ENCODE measurements around the gene PXMP2.
"Not testable (repeated sequence)": the region's sequence is repeated elsewhere in the genome, so short reads cannot be mapped to it uniquely, and the experiment has no call there.

PXMP2 gene

DNA sequence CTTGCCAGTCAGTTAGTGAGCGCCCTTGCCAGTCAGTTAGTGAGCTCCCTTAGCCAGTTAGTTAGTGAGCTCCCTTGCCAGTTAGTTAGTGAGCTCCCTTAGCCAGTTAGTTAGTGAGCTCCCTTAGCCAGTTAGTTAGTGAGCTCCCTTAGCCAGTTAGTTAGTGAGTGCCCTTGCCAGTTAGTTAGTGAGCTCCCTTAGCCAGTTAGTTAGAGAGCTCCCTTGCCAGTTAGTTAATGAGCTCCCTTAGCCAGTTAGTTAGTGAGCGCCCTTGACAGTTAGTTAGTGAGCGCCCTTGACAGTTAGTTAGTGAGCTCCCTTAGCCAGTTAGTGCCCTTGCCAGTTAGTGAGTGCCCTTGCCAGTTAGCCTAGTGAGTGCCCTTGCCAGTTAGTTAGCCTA, 7.5 kb downstream of the PXMP2 start:
- not testable (repeated sequence) for DNase-seq; H3K4me1 Mint-ChIP-seq; H3K4me3 Mint-ChIP-seq; H3K27me3 Mint-ChIP-seq; ATAC-seq (replicated peaks); H3K9me3 Mint-ChIP-seq; H3K27ac Mint-ChIP-seq
- peaks cover 26 to 34% of the 10 kb centered on the region in 2 donors for H3K36me3 Mint-ChIP-seq

DNA sequence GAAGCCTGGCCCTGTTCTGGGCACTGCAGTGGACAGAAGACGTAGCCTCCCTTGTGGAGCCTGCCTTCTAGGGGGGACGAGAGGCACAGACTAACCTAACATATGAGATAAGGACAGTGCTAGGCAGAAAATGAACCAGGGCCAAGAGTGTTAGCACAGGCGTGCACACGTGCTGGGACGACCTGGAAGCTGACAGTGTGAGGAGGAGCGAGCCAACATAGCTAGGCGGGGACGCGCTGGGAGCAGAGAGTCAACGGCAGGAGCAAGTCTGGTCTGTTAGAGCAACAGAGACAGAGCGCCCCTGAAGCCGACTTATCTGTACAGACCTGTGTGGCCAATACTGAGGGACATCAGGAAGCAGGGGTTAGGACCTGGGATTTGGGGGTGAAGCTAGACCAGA, 8.0 kb downstream of the PXMP2 start:
- no peak overlapping the region for H3K4me3 Mint-ChIP-seq
- no peaks in the 10 kb centered on the region for H3K9me3 Mint-ChIP-seq
- ATAC-seq (replicated peaks) = no peak
- peaks cover 3 to 10% of the 10 kb centered on the region in 2 donors for H3K4me1 Mint-ChIP-seq
- peaks cover 31 to 40% of the 10 kb centered on the region in 2 donors for H3K36me3 Mint-ChIP-seq
- H3K27me3 Mint-ChIP-seq = no peaks in the 10 kb centered on the region
- DNase-seq = no peak
- H3K27ac Mint-ChIP-seq = peak overlapping the region; percentile 25

GRCh38 chr12:132698341-132698740, 11.0 kb downstream of the PXMP2 start:
- Mint-ChIP-seq H3K27ac (no peak overlapping the region), H3K4me3 (no peak overlapping the region), H3K36me3 (peaks cover 48 to 56% of the 10 kb centered on the region in 2 donors), H3K9me3 (no peaks in the 10 kb centered on the region), H3K4me1 (peaks cover 4 to 26% of the 10 kb centered on the region in 2 donors), H3K27me3 (no peaks in the 10 kb centered on the region)
- ATAC-seq (replicated peaks) (no peak), DNase-seq (no peak)

- Mint-ChIP-seq H3K36me3 (peaks cover 59 to 68% of the 10 kb centered on the region in 2 donors), H3K9me3 (no peaks in the 10 kb centered on the region), H3K4me3 (peak overlapping the region; percentile 5 to 17), H3K27ac (peak overlapping the region; percentile 81), H3K4me1 (peaks cover 10 to 26% of the 10 kb centered on the region in 2 donors), H3K27me3 (no peaks in the 10 kb centered on the region)
- DNase-seq (peak; percentile 53), ATAC-seq (replicated peaks) (peak; percentile 85 to 86)
Observed at GRCh38 chr12:132700212-132700822, 12.9 kb downstream of the PXMP2 start.

DNA sequence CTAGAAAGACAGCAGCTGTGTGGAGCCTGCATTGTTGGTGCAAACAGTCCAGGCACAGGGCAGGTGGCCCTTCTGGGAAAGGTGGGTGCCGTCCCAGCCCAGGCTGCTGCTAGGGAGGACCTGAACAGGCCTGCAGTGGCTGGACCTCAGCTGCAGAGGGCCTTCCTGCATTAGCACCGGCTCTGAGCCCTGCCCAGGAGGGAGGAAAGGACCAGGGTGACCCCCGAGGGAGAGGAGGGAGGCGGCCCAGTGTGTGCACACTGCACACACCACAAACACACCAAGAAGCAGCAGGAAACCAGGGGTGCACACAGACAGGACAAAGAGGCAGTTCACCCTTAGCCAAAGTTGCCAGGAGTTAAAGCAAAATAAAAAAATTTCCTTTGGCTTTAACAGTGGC, 15.3 kb downstream of the PXMP2 start:
- ATAC-seq (replicated peaks) = no peak
- Mint-ChIP-seq H3K9me3 (peaks cover 4 to 5% of the 10 kb centered on the region in 2 donors), H3K4me1 (peaks cover 10 to 30% of the 10 kb centered on the region in 2 donors), H3K27me3 (no peaks in the 10 kb centered on the region), H3K4me3 (no peak overlapping the region), H3K27ac (no peak overlapping the region), H3K36me3 (peaks cover 58 to 67% of the 10 kb centered on the region in 2 donors)
- no peak for DNase-seq

GRCh38 chr12:132703641-132704040, 16.3 kb downstream of the PXMP2 start:
- peaks cover 4 to 5% of the 10 kb centered on the region in 2 donors for H3K9me3 Mint-ChIP-seq
- ATAC-seq (replicated peaks) (no peak), DNase-seq (no peak)
- H3K36me3 Mint-ChIP-seq = peaks cover 57 to 65% of the 10 kb centered on the region in 2 donors
- no peak overlapping the region for H3K27ac Mint-ChIP-seq
- H3K4me1 Mint-ChIP-seq = peaks cover 10 to 30% of the 10 kb centered on the region in 2 donors
- H3K4me3 Mint-ChIP-seq = no peak overlapping the region
- no peaks in the 10 kb centered on the region for H3K27me3 Mint-ChIP-seq

DNA sequence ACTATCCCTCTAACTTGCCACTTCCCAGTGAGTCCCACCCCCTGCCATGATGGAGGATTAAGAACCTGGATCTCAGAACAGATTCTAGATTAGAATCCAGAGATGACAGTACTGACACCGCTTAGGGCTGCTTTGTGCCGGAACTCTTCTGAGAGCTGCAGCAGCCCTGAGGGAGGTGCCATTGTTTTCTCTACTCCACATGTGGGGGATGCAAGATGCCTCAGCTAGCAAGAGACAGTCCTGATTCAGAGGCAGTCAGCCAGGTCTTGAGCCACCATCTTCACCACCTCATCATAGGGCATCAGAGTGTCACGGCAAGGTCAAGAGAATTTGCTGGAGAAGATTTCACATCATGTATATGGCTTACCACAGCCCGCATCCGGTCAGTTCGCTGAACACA, 19.9 kb downstream of the PXMP2 start:
- peaks cover 4 to 5% of the 10 kb centered on the region in 2 donors for H3K9me3 Mint-ChIP-seq
- H3K27me3 Mint-ChIP-seq = no peaks in the 10 kb centered on the region
- H3K27ac Mint-ChIP-seq = no peak overlapping the region
- H3K4me1 Mint-ChIP-seq = peaks cover 10 to 12% of the 10 kb centered on the region in 2 donors
- no peak for DNase-seq
- no peak for ATAC-seq (replicated peaks)
- no peak overlapping the region for H3K4me3 Mint-ChIP-seq
- H3K36me3 Mint-ChIP-seq = peaks cover 37 to 41% of the 10 kb centered on the region in 2 donors

DNA sequence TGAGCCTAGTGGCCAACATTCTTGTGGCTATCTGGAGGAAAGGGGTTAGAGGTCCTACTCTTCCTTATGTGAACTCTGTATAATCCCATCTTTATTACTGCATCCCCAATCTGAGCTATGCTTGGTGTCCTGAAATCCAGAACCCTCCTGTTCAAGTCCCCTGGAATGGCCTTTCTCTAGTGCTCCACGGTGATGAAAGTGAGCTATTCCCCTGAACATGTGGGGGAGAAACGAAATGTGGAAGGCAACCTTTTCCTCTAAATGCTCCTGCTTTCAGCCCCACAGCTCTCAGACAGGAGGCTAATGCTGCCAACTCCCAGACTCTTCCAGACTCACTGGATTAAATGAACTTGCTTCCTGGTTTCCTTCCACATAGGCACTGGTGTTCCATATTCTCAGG, 20.8 kb downstream of the PXMP2 start:
- Mint-ChIP-seq H3K27ac (no peak overlapping the region), H3K4me1 (peaks cover 13 to 14% of the 10 kb centered on the region in 2 donors), H3K9me3 (peaks cover 4 to 5% of the 10 kb centered on the region in 2 donors), H3K4me3 (no peak overlapping the region), H3K36me3 (peaks cover 32 to 33% of the 10 kb centered on the region in 2 donors), H3K27me3 (no peaks in the 10 kb centered on the region)
- DNase-seq = no peak
- no peak for ATAC-seq (replicated peaks)

DNA sequence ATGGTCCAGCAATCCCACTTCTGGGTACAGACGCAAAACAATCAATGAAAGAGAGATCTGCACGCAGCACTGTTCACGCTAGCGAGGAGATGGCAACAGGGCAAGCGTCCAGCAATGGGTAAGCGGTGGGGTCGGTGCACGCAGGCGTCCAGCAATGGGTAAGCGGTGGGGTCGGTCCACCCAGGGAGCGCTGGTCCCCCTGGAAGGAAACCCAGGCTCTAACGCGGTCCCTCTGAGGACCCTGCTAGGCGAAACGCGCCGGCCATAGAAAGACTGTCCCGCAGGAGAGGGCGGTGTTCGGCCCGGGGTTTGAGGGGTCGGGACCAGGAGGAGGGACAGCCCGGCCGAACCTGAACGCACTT, 22.6 kb downstream of the PXMP2 start:
- Mint-ChIP-seq H3K9me3 (peaks cover 4 to 5% of the 10 kb centered on the region in 2 donors), H3K4me3 (peak overlapping the region; percentile 89 to 95), H3K27ac (peak overlapping the region; percentile 97), H3K27me3 (no peaks in the 10 kb centered on the region), H3K4me1 (peaks cover 16 to 23% of the 10 kb centered on the region in 2 donors), H3K36me3 (peaks cover 25 to 29% of the 10 kb centered on the region in 2 donors)
- no peak for DNase-seq
- peak; percentile 44 to 48 for ATAC-seq (replicated peaks)

DNA sequence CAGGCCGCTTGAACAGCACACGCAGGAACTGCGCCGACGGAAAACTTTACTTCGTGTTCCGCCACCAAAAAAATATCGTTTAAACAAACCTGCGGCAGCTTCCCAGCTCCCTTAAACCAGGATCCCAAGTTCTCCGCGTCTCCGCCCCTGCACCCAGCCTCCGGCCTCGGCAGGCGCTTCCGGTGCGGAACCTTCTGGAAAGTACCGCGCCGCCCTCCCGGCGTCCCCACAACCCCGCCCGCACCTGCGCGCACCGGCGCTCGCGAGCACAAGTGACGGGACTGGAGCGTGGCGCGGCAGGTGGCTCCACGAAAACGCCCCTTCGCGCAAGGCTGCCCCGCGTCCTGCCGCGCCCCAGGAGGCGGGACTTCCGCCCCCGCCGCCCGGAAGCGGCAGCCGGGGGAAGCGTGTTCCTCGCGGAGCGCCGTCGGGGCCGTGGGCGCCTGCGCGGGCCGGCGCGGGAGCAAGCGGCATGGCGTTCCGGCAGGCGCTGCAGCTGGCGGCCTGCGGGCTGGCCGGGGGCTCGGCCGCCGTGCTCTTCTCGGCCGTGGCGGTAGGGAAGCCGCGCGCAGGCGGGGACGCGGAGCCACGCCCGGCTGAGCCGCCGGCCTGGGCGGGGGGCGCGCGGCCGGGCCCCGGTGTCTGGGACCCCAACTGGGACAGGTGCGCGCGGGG, 23.2 kb downstream of the PXMP2 start, which contains the start of gene PGAM5:
TSS of gene PGAM5 (plus strand) at position 438 of the 675 bp plus-strand sequence. CDS start at position 473, 35 bp downstream.
- peaks cover 4 to 5% of the 10 kb centered on the region in 2 donors for H3K9me3 Mint-ChIP-seq
- H3K27ac Mint-ChIP-seq = peak within 1 kb of the TSS; percentile 97
- peak; percentile 93 to 97 for ATAC-seq (replicated peaks)

DNA sequence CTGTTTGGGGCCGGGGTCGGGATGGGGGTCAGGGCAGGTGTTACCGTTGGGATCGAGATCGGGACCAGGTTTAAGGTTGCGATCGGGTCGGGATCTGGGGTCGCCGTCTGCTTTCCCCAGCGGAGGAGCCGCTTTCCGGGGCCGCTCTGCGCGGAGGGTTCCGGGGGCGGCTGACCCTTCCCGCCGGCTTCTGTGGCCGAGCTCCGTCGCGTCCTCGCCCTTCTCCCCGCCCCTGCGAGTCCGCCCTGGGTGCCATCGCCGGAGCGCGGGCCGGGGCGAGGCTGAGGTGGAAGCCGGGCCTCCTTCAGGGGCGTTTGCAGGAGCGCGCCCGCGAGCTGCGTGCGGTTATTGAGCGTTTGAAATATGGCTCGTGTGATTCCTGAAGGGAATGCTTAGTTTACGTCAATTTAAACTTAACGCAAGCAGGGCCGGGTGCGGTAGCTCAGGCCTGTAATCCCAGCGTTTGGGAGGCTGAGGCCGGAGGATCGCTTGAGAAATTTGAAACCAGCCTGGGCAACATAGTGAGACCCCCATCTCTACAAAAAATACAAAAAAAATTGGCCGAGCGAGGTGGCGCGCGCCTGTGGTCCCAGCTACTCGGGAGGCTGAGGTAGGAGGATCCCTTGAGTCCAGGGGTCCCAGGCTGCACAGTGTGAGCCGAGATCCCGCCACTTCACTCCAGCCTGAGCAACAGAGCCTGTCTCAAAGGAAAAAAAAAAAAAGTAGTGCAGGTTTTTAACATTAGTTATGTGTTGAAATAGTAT, 23.9 kb downstream of the PXMP2 start:
- Mint-ChIP-seq H3K27me3 (no peaks in the 10 kb centered on the region), H3K4me3 (peak overlapping the region; percentile 85 to 89), H3K27ac (peak overlapping the region; percentile 85), H3K36me3 (peaks cover 24 to 29% of the 10 kb centered on the region in 2 donors), H3K4me1 (peaks cover 16 to 23% of the 10 kb centered on the region in 2 donors), H3K9me3 (peaks cover 4 to 5% of the 10 kb centered on the region in 2 donors)
- peak; percentile 29 to 34 for ATAC-seq (replicated peaks)
- DNase-seq = peak; percentile 16

More for the DNA sequence above, 23.2 kb downstream of the PXMP2 start, which contains the start of gene PGAM5:
- H3K27me3 Mint-ChIP-seq = no peaks in the 10 kb centered on the region
- H3K4me3 Mint-ChIP-seq = peak within 1 kb of the TSS; percentile 89 to 95
- peaks cover 16 to 23% of the 10 kb centered on the region in 2 donors for H3K4me1 Mint-ChIP-seq
- peak; percentile 93 for DNase-seq
- peaks cover 24 to 29% of the 10 kb centered on the region in 2 donors for H3K36me3 Mint-ChIP-seq

DNA sequence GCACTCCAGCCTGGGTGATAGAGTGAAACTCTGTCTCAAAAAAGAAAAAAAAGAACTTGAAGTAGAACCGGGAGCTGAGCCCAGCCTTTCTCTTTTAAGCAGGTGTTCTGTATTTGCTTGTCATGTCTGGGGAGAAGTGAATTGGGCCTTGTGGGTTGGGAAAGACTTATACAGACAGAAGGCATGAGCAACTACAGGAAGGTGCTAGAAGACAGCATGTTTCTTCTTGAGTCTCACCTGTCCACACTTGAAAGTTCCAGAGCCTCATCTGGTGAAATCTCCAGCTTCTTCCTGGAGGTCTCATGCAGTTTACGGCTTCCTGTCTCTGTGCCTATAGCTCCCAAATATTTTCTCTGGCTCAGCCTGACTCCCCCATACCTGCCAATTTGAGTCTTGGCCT, 25.7 kb downstream of the PXMP2 start:
- DNase-seq = no peak
- no peaks in the 10 kb centered on the region for H3K9me3 Mint-ChIP-seq
- no peaks in the 10 kb centered on the region for H3K27me3 Mint-ChIP-seq
- H3K4me1 Mint-ChIP-seq = peaks cover 16 to 19% of the 10 kb centered on the region in 2 donors
- H3K4me3 Mint-ChIP-seq = no peak overlapping the region
- peaks cover 29 to 30% of the 10 kb centered on the region in 2 donors for H3K36me3 Mint-ChIP-seq
- no peak overlapping the region for H3K27ac Mint-ChIP-seq
- ATAC-seq (replicated peaks) = no peak

DNA sequence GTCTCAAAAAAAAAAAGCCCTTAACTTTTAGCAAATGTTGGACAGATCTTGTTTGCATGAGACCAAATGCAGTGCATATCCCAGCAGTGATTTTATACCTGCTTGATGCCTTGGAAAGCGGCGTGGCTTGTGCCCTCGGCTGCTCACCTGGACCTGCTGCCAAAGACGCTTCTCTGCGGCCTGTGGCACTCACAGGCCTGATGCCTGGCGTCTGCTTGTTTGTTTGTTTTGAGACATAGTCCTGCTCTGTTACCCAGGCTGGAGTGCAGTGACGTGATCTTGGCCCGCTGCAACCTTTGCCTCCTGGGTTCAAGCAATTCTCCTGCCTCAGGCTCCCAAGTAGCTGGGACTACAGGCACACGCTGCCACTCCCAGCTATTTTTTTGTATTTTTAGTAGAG, 28.5 kb downstream of the PXMP2 start:
- Mint-ChIP-seq H3K27me3 (no peaks in the 10 kb centered on the region), H3K27ac (no peak overlapping the region), H3K4me3 (no peak overlapping the region), H3K4me1 (peaks cover 15 to 19% of the 10 kb centered on the region in 2 donors), H3K36me3 (peaks cover 35 to 45% of the 10 kb centered on the region in 2 donors), H3K9me3 (no peaks in the 10 kb centered on the region)
- ATAC-seq (replicated peaks) = no peak
- no peak for DNase-seq

DNA sequence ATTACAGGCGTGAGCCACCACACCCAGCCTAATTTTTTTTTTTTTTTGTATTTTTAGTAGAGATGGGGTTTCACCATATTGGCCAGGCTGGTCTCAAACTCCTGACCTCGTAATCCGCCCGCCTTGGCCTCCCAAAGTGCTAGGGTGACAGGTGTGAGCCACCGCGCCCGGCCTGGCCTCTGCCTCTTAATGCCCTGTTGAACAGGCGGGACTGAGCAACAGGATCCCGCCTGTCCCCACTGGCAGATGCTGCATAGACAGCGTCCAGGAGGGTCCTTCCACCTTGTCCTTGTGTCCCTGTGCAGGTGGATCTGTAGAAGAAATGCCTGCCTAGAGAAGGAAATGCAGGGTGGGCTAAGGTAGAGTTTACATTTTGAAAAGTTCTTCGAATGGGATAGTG, 29.0 kb downstream of the PXMP2 start:
- Mint-ChIP-seq H3K4me3 (no peak overlapping the region), H3K36me3 (peaks cover 39 to 50% of the 10 kb centered on the region in 2 donors), H3K27me3 (no peaks in the 10 kb centered on the region)

More for the DNA sequence above, 29.0 kb downstream of the PXMP2 start:
- ATAC-seq (replicated peaks) (no peak), DNase-seq (no peak)
- Mint-ChIP-seq H3K4me1 (peaks cover 15 to 19% of the 10 kb centered on the region in 2 donors), H3K27ac (no peak overlapping the region), H3K9me3 (no peaks in the 10 kb centered on the region)
